ENCODE results near the gene TAGAP. TPM values are rescaled to one million over a fixed set of nuclear protein-coding genes. Genes with fewer than 3 reads are reported as not detected.
A peak's percentile ranks its signal among the peaks of the same experiment; 100 is the strongest.

Gene TAGAP
- total RNA-seq, 2 experiments from 2014 or later = 245 to 261 TPM

DNA sequence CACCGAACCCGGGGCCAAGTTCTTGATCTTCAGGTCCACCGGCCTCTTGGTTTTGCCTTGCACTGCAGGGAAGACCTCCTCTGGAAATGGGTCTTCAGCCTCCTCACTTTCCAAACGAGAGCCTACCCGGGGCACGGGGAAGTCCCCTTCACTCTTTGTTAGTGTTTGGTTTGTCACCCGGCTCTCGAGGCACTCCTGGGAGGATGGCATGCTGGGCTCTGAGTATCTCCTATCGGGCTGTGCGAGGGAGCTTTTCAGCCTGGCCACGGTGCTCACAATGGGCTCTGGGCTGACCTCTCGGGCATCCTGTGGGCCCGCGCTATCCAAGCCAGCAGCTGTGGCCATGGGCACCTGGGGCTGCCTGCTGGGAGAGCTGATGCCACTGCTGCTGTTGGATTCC is 8.1 kb downstream of the TAGAP start:
- DNase-seq (peak in 1 of 14 experiments; percentile 49), ATAC-seq (ENCODE audit: poor library complexity) (peak; percentile 16)
- H3K4me1 ChIP-seq (ENCODE audit: insufficient read depth, low read length) = peaks cover 56% of the 10 kb centered on the region
- peaks cover 72% of the 10 kb centered on the region for H3K36me3 ChIP-seq (ENCODE audit: insufficient read depth, low read length)
- ChIA-PET POLR2A (interaction anchor here (1.1 to 5.2 kb wide), 5 partner anchors 19 to 70 kb away, joined by 3 to 21 read pairs (median 5); no protein-coding TSS in a partner anchor), CTCF (interaction anchor here (1.1 to 3.9 kb wide), 3 partner anchors 67 to 98 kb away, joined by 4 to 18 read pairs (median 4); no protein-coding TSS in a partner anchor)
- H3K27me3 ChIP-seq (ENCODE audit: control insufficient read depth in 1 of 2, insufficient read depth in 2 of 2, low read length in 2 of 2) = no peaks in the 10 kb centered on the region
- Mint-ChIP-seq H3K4me1 (ENCODE audit: low read depth) (peaks cover 72% of the 10 kb centered on the region), H3K4me3 (peak overlapping the region; percentile 38), H3K36me3 (ENCODE audit: low read depth) (peaks cover 75% of the 10 kb centered on the region), H3K9me3 (no peaks in the 10 kb centered on the region), H3K27me3 (no peaks in the 10 kb centered on the region), H3K27ac (peak overlapping the region; percentile 78)
- no peaks in the 10 kb centered on the region for H3K9me3 ChIP-seq (ENCODE audit: control insufficient read depth in 1 of 2, insufficient read depth in 1 of 2, low read length in 2 of 2)
- TF ChIP-seq, protein P1, sequence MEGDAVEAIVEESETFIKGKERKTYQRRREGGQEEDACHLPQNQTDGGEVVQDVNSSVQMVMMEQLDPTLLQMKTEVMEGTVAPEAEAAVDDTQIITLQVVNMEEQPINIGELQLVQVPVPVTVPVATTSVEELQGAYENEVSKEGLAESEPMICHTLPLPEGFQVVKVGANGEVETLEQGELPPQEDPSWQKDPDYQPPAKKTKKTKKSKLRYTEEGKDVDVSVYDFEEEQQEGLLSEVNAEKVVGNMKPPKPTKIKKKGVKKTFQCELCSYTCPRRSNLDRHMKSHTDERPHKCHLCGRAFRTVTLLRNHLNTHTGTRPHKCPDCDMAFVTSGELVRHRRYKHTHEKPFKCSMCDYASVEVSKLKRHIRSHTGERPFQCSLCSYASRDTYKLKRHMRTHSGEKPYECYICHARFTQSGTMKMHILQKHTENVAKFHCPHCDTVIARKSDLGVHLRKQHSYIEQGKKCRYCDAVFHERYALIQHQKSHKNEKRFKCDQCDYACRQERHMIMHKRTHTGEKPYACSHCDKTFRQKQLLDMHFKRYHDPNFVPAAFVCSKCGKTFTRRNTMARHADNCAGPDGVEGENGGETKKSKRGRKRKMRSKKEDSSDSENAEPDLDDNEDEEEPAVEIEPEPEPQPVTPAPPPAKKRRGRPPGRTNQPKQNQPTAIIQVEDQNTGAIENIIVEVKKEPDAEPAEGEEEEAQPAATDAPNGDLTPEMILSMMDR (IDR thresholded peaks at IDR 0.05) = no peak
- intact Hi-C loops (cut with DNase I, micrococcal nuclease) = no loop called here
- no peak overlapping the region for H3K4me3 ChIP-seq (ENCODE audit: low read length)
- H3K27ac ChIP-seq (ENCODE audit: low read depth in 1 of 2, low read length in 2 of 2) = peak overlapping the region in 1 of 2 donors; percentile 48

- Histone ChIP-seq H3K27me3 (ENCODE audit: control insufficient read depth in 1 of 2, insufficient read depth in 2 of 2, low read length in 2 of 2) (no peaks in the 10 kb centered on the region), H3K4me3 (ENCODE audit: low read length) (no peak overlapping the region), H3K36me3 (ENCODE audit: insufficient read depth, low read length) (peaks cover 64% of the 10 kb centered on the region), H3K4me1 (ENCODE audit: insufficient read depth, low read length) (peaks cover 48% of the 10 kb centered on the region), H3K27ac (ENCODE audit: low read depth in 1 of 2, low read length in 2 of 2) (peak overlapping the region in 1 of 2 donors; percentile 30), H3K9me3 (ENCODE audit: control insufficient read depth in 1 of 2, insufficient read depth in 1 of 2, low read length in 2 of 2) (no peaks in the 10 kb centered on the region)
- ATAC-seq (ENCODE audit: poor library complexity) (no peak), DNase-seq (no peak)
- H3K27me3 Mint-ChIP-seq = no peaks in the 10 kb centered on the region
- peaks cover 67% of the 10 kb centered on the region for H3K36me3 Mint-ChIP-seq (ENCODE audit: low read depth)
- CTCF ChIA-PET = interaction anchor here (1.1 to 1.6 kb wide), 2 partner anchors 17 to 99 kb away, joined by 3 to 4 read pairs; no protein-coding TSS in a partner anchor
- H3K9me3 Mint-ChIP-seq = no peaks in the 10 kb centered on the region
- POLR2A ChIA-PET = interaction anchor here (1.1 to 5.2 kb wide), 5 partner anchors 18 to 71 kb away, joined by 3 to 21 read pairs (median 5); no protein-coding TSS in a partner anchor
- intact Hi-C loops (cut with DNase I, micrococcal nuclease) = no loop called here
- peak overlapping the region; percentile 44 for H3K4me3 Mint-ChIP-seq
- peak overlapping the region; percentile 77 for H3K27ac Mint-ChIP-seq
- peaks cover 64% of the 10 kb centered on the region for H3K4me1 Mint-ChIP-seq (ENCODE audit: low read depth)
- TF ChIP-seq, protein P1 (IDR thresholded peaks at IDR 0.05) = no peak
These were observed 8.9 kb downstream of the TAGAP start for GRCh38 chr6:159035891-159036290.

- Histone ChIP-seq H3K9me3 (ENCODE audit: control insufficient read depth in 1 of 2, insufficient read depth in 1 of 2, low read length in 2 of 2) (no peaks in the 10 kb centered on the region), H3K27me3 (ENCODE audit: control insufficient read depth in 1 of 2, insufficient read depth in 2 of 2, low read length in 2 of 2) (no peaks in the 10 kb centered on the region), H3K27ac (ENCODE audit: low read depth in 1 of 2, low read length in 2 of 2) (peak overlapping the region; percentile 21 to 28), H3K4me3 (ENCODE audit: low read length) (no peak overlapping the region), H3K4me1 (ENCODE audit: insufficient read depth, low read length) (peaks cover 28% of the 10 kb centered on the region), H3K36me3 (ENCODE audit: insufficient read depth, low read length) (peaks cover 39% of the 10 kb centered on the region)
- Mint-ChIP-seq H3K27ac (peak overlapping the region; percentile 45), H3K4me1 (ENCODE audit: low read depth) (peaks cover 40% of the 10 kb centered on the region), H3K4me3 (no peak overlapping the region), H3K36me3 (ENCODE audit: low read depth) (peaks cover 43% of the 10 kb centered on the region), H3K27me3 (no peaks in the 10 kb centered on the region), H3K9me3 (no peaks in the 10 kb centered on the region)
- intact Hi-C loops (cut with DNase I, micrococcal nuclease) = no loop called here
- DNase-seq (no peak), ATAC-seq (ENCODE audit: poor library complexity) (no peak)
- ChIA-PET POLR2A (interaction anchor here (0.6 to 5.2 kb wide), 6 partner anchors 9 to 73 kb away, joined by 3 to 21 read pairs (median 7); no protein-coding TSS in a partner anchor), CTCF (interaction anchor here (0.7 to 1.6 kb wide), 6 partner anchors 11 to 101 kb away, joined by 3 to 9 read pairs (median 5); no protein-coding TSS in a partner anchor)
- TF ChIP-seq, protein P1 (IDR thresholded peaks at IDR 0.05) = no peak
These were observed 11.4 kb downstream of the TAGAP start for GRCh38 chr6:159033160-159034049.

All from CD4-positive, alpha-beta T cell (primary cell).